GM20431 (cell line): ENCODE data around the gene CABCOCO1.

ENCODE experiments used
- in situ Hi-C: fragments of 300-500 bp; cut with MseI, MboI; formaldehyde crosslinking; loops from one replicate; pipeline ENCODE4 v1.15.0; 2020; ENCODE audit warnings: low sequenced_read_pairs; ENCODE audit not compliant: unreplicated experiment

CABCOCO1 gene

DNA sequence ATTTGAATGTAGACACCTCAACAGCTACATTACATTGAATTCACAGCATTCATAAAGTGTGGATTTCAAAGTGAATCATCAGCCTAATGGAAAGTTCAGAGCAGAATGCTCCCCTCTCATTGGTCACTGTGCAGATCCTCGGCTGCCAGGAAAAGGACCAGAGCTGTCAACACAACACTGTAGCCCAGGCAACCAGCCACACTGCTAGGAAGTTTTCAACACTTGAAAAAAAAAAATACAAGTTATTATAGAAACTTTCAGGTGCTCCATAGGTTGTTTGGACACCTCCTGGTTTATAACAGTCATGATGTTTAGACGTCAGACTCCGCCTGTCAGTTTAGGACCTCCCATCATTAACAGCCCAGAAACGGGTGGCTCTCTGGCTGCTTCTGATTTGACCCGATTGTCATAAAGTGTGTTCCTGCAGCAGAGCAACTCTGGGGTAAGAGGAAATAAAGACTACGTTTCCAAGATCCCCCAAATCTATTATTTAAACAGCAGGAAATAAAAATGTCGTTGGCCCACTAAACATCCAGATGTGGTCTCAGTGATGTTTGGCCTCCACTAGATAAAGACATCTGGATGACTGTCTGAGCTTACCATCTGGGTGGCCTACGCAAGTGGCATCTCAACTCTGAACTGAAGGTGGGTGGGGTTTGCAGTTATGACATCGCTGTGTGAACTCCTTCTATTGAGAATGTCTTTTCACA is 117.4 kb downstream of the CABCOCO1 start:
- in situ Hi-C loops = no loop called here

DNA sequence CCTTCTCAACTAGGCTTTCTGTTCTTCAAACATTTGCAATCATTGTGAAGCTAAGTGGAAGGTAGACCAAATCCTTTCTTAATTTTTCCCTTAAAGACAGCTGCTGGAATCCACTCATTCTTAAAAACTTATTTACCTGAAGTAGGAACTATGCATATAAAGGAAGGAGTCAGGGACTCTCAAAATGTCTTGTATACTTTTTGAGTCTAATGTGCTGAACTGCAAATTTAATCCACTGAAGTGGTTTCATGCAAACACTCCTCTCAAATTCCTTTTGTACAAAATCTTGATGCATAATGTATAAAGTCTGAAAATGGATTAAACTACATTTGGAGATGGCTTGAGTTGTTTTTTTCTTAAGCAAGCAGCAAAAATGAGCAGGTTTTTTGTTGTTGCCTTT is 118.0 kb downstream of the CABCOCO1 start:
- in situ Hi-C loops = no loop called here

DNA sequence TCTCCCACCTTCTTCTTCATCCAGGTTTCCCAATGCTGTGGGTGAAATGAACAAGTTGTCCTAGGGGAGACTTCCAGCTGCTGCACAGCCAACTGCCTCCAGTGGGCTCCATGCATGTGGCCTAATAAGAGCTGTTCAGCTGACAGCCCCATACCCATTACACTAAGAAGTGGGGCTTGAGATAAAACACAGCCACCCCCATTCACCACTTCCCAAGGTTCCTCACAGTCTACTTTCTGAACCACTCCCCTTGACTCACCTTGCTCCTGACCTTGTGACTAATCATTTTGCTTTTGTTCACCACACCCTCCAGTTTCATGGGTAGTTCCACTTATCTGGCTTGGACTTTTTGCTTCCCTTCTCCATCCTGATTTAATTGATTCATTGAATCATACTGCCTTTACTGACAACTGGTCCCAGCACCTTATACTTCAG is 119.3 kb downstream of the CABCOCO1 start:
- in situ Hi-C loops = no loop called here

DNA sequence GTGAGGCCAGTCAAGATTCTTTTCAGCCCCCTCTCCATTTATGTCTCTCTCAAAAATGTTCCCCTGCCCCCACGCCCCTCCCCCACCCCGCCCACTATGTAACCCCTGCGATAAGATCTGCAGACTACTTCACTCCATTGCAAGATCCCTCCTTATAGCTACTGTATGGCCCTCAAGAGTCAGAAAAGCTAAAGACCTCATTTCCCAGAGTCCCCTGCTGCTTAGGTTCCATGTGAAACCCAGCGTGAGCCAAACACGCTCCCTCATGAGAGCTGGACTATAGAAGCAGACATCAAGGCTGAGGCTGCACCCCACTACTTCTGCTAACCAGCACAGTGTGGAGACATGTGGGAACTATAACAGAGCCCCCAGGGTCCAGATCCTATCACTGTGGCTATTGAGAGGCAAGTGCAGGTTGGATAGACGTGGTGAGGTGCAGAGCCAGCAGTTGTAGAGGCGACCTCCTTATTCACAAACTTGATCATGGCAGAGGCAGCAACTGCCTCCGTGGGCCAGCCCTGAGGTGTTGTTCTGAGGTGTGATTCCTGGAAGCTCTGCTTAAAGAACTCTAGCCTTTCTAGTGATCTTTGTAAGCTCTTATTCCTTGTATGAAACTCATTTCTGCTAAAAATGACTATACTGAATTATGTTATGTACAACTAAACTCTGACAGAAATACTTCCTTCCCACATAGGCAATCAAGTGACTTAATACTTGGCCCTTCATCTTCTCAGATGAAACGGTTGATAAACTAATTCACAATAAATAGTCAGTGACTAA is 121.8 kb downstream of the CABCOCO1 start:
- in situ Hi-C loops = no loop called here

DNA sequence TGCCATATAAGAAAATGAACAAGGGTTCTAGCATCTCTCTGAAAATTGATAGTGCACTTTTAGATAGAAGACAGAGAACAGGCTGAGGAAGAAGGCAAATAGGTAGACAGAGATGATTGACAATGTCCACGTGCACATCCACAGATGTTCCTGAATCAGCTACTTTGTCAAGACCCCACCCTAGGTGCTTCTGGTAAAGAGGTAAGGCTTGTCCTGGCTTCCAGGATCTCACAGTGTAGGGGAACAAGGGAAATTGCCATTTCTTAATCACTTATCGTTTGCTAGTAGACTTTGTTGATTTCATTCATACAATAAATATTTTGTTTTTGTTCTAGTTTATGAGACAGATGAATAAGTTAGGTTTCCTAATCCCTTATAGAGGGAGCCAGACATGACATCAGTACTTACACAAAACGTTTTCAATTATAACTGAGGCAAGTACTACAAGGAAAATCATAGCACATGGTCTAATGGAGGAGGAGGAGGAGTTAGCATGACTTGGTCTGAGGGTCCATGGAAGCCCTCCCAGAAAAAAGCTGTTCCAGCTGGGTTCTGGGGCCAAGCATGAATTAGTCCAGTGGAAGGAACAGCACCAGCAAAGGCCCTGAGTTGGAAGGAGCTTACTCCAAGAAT is 122.9 kb downstream of the CABCOCO1 start:
- in situ Hi-C loops = no loop called here

DNA sequence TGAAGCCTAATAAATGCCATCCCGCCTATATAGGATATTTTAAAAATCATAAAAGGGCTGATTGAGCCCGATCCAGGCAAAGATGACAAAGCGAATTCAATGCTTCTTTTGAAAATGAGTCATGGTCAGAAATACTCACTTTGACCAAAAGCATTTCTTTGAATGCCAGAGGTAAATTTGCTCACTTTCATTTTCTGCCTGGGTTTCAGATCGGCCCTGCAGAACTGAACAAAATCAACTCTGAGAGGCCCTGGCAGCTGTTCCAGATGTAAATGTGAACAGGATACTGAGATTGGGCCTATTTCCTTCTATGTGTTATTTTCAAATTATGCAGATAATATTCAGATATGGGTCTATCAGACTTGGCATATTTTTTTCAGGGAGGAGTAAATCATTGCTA is 124.0 kb downstream of the CABCOCO1 start:
- in situ Hi-C loops = no loop called here

DNA sequence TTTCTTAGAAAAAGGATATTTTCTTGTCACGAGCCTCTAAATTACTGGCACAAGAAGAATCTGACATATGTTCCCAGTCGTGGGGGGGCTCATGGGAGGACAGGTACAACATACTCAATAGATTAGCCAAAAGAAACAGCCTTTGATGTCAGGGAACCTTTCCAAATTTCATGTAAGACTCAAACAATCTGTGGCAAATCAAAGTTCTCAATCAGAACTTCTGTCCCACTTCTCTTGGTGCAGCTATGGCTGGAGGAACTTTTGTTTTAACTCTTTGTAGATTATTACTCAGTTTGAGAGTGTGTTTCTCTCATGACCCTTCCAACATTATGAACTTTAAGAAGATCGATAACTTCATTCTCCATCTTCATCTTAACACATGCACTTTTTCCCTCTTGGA is 124.4 kb downstream of the CABCOCO1 start:
- in situ Hi-C loops = no loop called here

DNA sequence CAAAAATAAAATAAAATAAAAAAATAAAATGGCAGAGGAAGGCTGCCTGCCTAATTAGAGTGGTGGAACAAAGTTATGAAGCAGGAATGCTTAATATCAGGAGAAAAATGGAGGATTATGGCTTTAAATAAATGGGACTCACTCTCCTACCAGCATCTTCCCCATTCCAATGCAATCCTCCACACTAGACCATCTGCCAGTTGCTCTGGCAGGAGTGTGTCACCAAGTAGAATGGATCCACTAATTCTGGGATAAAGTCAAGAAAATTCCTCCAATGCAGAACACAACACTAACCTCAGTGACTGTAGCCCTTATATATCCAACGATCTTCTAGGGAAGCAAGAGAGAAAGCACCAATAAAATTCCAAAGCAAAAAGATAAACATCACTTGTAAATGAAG is 126.3 kb downstream of the CABCOCO1 start:
- in situ Hi-C loops = no loop called here

DNA sequence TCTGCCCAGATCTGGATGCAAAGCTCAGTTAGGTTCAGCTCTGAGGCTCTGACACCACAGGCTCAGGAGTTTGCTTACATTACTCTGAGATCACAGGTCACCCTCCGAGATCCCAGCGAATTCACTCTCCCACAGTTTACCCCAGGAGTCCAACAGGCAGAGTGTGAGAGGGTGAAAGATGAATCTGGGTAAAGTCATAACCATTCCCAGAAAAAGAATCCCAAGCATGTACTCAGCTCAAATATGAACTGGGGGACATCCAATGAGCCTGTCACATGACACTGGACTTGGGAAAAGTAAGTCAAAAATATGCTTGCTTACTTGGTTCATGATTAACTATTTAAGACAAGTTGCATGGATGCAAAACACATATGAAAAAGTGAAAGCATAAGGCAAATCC is 128.5 kb downstream of the CABCOCO1 start:
- in situ Hi-C loops = no loop called here

DNA sequence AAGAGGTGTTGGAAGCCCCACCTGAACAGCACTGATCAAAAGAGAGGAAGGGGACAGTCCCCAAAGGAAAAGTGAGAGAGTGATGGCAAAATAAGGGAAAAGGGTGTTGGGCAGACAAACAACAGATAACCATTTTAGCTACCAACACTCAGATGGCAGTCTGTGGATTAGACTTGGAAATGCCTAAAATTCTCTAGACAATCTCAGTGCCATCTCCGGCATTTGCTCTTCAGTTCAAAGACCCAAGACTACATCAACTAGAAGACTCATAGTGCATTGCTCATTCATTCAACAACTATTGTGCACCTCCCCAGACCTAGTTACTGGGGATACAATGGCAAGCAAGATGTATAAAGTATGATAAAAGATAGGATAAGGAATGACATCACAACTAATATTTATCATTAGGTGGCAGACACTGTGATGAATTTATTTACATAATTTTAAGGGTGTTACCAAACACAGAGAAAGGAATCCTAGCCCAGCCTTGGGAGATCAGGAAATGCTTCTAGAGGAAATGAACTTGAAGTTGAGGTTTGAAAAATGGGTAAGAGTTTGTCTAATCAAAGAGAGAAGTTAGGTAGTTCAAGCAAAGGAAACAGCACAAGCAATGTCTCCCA is 129.5 kb downstream of the CABCOCO1 start:
- in situ Hi-C loops = no loop called here

DNA sequence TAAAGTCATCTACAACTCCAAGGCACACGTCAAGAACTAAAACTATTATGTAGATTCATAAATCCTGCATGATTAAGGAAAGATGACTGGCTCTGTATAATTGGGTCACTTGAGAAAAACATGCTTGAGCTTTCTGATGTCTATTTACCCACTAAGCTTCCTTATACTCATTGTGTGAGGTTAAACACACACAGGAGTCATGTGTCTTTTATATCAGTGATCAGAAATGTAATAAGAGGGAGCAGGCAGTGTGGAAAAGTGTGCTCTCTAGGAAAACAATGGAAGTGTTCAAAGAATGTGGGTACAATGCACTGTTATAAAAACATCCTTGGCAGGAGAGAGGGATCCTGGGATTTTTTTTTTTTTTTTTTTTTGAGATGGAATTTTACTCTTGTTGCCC is 130.2 kb downstream of the CABCOCO1 start:
- in situ Hi-C loops = no loop called here

DNA sequence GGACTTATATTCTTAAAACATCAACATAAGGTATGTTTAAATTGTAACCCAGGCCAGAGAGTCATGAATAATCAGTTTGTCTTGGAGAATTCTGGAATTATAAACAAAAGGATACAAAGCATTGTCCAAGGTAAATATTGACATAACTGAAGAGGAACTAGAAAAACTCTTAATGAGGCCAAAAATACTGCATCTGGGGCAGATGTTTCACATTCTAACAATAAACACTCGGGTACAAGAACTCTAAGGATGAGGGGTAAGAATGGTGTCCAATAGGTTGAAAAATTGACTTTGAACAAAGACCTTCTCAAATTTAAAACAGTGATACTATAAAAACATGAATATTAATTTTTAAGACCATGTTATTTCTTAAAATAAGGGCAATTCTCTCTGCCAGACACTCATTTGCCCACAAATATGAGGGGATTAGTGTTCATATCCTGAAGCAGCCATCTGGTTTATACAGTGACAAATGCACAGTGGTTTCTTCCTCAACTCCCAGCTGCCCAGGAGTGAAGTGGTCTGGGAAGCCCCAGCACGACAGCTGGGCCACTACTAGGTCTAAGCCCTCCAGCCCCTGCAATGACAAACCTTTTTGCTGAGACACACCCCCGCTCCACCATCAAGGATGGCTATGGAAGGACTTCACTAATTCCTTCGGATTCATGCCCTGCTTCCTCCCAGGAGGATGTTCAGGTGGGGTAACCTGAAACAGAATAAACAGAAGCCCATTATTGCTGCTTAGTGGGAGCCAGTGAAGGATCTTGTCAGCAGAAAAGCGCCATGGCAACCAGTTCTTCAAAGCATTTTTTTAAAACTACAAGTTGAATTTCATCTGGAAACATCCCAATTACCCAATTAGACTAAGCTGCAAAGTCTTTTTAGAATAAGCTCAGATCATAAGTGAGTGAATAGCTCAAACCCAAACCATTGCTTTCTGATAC is 131.3 kb downstream of the CABCOCO1 start:
- in situ Hi-C loops = no loop called here

DNA sequence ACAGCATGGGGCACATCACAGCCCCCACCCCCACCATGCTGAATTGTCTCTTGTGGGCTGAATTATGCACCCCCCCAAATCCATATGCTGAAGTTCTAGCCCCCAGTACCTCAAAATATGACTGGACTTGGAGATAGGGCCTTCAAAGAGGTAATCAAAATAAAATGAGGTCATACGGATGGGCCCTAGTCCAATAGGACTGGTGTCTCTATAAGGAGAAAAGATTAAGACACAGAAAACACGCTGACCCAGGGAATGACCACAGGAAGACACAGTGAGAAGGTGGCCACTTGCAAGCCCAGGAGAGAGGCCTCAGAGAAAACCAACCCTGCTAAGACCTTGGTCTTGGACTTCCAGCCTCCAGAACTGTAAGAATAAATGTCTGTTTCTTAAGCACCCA is 132.4 kb downstream of the CABCOCO1 start:
- in situ Hi-C loops = no loop called here

DNA sequence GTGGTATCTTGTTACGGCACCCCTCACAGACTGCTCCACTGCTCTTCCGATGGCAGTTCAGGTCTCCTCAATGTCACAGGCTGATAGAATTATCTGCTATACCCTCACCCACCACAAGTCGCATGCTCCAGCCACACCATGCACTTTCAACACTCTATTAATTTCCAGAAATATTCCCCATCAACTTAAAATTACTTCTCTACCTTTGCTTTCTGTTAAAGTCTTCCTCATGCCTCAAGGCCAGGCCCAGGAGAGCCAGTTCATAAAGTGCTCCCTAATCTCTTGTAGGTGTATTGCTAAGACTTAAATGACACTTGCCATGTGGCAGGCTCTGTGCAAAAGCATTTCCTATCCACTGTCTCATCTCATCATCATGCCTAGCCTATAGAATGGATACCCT is 132.8 kb downstream of the CABCOCO1 start:
- in situ Hi-C loops = no loop called here

DNA sequence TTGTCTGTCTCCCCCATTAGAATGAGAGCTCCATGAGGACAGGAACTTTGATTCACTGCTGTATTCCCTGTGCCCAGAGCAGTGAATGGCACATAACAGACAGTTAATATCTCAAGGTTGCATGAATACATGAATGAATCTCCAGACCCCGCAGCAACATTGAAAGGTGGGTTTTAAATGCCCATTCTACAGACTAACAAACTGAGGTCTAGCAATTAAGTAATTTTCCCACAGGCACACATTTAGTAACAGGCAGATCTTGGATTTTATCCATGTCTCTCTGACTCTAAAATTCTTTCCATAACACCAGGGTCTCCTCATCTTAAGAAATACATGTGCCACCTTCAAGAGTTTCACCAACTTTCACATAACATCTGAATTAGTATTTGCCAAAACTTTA is 134.1 kb downstream of the CABCOCO1 start:
- in situ Hi-C loops = no loop called here

DNA sequence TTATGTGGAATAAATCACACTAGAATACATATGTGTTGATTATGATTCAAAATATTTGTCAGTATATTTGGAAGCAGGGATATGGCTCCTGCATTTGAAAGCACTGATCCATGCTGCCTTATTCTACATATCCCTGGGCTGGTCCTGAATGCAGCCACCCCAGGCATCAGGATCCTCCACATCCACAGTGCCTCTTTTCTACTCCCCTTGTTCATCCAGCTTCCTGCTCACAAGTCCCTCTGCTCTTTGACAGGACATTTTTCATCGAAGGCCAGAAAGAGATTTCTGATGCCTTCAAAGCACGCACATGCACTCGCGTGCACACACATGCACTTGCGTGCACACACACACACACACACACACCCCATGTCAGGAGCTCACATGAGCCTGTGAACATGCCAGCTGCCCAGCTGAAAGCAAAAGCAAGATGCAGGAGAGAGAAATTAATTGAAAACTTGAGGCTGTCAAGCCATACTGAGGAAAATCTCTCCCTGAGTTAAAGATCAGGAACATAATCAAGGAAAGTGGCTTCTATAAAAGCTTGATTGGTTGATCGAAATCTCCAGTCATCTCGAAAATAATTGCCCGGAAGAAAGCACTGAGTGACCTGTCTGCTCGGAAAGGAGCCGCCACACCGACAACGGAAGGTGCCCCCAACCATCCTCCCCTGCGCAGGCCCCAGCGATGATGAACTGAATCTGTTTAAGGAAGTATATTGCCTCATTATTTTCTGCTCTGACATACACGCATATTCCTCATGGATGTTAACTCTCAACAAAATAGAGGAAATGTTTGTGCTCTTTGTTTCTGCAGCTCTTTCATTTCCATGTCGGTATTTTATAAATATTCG is 134.8 kb downstream of the CABCOCO1 start:
- in situ Hi-C loops = no loop called here

DNA sequence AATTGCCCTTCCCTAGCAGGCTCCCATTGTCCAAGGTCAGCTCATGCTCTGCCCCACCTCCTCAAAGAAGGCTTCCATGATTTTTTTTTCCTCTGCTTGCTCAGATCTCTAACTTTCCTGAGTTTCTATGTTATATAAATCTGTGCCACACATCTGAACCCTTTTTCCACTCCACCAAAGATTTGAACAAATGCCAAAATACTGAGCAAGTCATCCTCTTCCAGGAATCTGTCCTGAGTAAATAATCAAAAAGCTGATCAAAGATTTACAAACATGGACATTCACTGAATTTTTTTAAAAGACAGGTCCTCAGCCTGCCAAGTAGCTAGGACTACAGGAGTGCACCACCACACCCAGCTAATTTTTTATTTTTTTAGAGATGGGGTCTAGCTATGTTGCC is 136.0 kb downstream of the CABCOCO1 start:
- in situ Hi-C loops = no loop called here

DNA sequence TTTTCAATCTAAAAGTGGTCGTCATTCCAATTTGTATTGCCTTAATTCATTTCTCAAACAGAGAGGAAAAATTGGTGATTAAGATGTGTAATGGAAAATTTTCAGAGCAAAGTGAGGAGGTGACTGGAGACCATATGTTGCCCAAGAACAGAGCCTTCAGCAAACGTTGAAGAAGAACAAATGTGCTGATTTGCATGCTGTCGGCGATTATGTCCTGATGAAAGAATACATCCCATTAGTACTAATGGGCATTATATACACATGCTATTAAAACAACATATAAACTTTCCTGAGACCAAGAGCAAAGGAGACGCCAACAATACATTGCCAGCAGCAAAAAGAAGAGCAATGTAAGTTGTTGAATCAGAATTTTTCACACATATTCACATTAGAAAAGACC is 138.8 kb downstream of the CABCOCO1 start:
- in situ Hi-C loops = no loop called here

DNA sequence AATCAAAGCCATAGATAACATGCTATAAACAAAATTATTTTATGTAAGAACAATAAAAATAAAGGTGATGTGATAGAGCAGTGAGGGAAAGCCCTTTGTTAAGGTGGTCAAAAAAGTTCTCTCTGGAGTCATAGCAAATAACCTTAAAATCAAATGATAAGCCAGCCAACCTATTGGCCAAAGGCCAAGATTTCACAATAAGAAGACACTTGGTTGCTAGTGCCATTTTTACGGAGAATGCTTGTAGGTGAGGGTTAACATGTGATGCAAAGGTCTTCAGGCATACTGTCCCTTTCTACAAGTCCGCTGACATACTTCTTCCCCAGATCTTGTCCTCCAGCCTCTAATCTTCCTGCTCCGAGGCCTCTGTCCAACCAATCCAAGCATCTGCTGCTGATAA is 140.5 kb downstream of the CABCOCO1 start:
- in situ Hi-C loops = no loop called here
